GM18508 (cell line): ENCODE measurements around the gene AK9.
"Not testable (repeated sequence)": the region's sequence is repeated elsewhere in the genome, so short reads cannot be mapped to it uniquely, and the experiment has no call there.

Experiments
- ATAC-seq: cut with Tn5 transposase; IDR thresholded peaks from one replicate; pipeline ENCODE4 v1.9.1; 2021; ENCODE audit warnings: moderate number of reproducible peaks; ENCODE audit not compliant: insufficient read depth, unreplicated experiment

Gene AK9

DNA sequence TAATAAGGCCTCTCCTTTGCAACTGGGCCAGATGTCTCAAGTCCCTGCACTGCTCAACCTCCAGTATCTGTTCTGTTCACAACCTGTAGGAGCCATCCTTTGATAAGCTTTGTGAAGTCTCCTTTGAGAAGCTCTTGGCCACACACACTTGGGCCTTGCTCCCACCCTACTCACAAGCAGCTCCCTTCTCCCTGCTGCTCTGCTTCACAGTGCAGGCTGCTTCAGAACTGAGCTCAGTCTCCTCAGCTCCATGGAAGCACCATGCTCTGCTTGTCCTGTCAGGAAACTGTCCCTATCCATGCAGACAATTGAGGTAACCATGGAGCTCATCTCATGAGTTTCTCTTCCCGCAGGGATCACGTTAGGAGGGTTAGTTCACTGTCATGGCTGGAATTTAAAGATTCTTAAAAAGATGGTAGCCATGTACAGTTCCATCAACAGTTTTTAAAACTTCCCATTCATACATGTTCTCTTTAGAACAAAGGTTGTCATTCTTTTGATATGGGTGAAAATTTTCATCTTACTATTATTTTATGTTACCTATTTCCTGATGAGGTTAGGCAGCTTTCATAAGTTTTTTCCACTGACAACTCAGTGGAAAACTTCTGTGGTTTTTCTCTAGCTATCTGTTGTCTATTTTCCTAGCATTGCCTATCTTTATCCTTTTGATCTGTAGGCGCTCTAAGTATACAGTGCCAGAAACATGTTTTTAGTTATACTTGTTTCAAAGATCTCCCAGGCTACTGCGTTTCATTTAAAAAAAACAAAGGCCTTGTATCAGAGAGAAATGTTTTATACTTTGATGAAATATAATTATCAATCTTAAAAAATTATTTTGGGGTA lies 62.6 kb downstream of the AK9 start:
- ATAC-seq = no peak

DNA sequence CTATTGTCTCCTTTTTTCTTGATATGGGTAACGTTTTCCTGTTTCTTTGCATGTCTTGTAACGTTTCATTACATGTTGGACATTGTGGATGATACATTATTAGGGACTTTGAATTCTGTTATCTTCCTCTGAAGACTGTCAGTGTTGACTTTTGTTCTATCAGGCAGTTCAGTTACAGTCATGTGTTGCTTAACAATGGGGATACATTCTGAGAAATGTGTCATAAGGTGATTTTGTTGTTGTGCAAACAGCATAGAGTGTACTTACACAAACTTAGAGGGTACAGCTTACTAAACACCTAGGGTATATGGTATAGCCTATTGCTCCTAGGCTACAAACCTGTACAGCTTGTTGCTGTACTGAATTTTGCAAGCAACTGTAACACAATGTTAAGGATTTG lies 64.7 kb downstream of the AK9 start:
- ATAC-seq = no peak

DNA sequence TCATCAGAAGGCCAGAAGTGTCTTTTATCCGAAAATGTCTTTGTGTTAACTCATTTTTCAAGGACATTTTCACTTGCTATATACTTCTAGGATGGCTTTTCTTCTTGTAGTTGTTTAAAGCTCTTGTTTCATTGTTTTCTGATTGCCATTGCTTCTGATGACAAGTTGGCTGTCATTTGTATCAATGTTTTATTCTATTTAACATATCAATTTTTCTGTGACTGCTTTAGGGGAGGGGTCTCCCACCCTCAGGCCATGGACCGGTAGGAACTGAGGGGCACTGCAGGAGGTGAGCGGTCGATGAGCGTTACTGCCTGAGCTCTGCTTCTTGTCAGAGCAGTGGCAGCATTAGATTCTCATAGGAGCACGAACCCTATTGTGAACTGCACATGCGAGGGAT lies 65.8 kb downstream of the AK9 start:
- no peak for ATAC-seq

DNA sequence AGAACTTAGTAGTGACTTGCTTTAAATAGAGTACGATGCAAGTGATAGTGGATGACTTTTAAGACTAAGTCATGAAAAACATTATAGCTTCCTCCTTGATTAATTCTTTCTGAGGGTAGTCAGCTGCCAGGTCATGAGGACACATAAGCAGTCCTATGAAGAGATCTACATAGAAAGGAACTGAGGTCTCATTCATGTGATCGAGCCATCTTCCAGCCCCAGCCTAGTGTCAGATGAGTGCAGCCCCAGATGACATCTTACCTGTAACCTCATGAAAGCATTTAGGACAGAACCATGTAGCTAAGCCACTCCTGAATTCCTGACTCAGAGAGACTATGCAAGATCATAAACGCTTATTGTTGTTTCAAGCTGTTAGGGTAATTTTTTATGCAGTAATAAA lies 67.7 kb downstream of the AK9 start:
- no peak for ATAC-seq

DNA sequence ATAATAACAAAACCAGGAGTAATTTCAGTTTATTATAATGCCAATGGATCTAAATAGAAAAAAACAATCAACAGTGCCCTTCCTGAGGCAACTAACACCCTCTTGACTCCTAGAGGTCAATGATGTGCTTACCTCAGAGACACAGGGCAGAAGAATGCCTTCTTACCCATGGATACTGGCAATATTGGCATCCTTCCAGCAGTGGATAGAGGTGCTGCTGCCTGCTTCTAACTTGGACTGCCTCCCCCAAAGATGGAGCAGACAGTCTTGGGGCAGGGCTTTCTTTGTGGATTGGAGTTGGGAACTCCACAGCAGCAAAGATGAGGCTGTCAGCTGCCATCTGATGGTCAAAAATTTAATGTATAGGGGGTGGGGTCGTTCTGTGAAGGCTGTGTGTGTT lies 78.7 kb downstream of the AK9 start:
- no peak for ATAC-seq

DNA sequence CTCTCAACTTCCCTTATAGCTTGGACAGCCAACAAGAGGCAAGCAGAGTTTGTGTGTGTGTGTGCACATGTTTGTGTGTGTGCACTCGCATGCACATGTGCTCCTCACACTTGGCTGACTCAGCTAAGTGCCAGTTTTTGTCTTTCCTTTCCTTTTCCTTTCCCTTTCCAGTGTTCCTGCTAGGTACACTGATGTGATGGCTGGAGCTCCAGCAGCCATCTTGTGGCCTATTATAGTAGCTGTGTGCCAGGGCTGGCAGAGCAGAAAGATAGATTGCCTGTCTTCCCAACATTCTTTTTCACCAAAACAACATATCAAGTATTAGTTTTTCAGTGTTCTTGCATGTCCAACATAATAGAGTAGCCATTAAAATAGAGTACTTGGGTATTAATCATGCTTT lies 79.5 kb downstream of the AK9 start:
- no peak for ATAC-seq

DNA sequence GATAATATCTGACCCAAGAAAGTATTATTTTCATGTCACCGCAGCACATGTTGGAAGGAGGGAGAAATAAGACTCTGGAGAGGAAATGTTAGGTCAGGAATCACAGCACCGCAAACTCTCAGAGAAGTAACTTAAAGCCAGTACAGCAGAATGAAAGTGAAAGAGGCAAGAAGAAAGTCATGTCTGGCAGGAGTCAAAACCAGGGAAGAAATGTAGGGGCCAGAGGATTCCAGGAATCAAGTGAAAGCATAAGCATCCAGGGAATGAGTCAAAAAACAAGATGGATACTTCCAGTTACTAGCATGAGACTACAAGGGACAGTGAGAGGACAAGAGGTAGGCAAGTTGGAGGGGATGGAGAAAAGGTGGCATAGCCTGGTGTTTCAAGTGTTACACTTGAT lies 80.4 kb downstream of the AK9 start:
- no peak for ATAC-seq

DNA sequence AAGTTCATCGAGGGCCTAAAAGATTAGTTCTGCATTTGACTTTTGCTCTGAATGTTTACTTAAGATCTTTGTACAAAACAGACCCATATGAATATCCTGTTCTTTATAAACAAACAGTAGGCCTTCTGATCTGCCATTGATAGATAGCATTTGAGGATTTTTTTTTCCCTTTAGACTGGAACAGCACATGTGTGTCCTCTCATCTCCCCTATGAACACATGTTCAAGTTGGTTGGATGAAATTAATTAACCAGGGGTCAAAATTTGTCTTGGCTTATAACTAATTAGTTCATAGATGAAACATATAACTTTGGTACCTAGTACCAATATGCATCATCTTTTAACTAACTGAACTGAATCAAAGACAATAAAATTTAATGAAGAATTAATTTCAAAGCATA lies 81.3 kb downstream of the AK9 start:
- no peak for ATAC-seq

DNA sequence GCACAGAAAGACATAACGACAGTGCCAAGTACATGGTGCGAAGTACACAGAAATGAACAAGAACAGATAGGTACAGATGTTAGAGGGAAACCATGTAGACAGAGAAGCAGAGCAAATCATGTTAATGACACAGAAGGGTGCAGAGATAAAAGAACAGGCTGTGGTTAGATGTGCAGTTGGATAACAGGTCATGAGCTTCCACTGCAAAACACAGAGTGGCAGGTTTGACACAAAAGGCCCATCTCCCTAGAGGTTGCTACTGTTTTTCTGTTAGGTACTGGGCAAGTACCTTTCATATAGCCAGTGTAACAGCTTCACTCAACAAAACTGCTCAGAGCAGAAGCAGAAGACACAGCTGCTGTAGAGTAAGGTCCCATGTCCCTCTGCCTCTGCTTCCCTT lies 84.6 kb downstream of the AK9 start:
- no peak for ATAC-seq

DNA sequence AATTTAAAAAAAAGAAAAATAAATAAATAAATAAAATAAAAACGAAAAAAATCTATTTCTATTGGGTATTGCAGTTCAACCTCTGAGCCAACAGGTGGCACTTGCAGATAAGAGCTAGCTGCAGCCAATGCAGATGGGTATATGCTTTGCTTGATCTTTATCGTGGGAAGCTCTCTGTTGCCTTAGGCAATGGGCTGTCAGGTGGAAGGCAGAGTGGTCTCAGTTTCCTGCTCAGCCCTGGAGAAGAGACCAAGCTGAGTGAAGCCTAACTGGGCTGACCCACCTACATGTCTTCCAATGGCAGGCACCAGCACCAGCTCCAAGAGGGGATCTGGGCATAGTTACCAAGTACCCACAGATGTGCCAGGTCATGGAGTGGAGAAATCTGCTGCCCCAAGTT lies 95.0 kb downstream of the AK9 start:
- ATAC-seq = no peak

DNA sequence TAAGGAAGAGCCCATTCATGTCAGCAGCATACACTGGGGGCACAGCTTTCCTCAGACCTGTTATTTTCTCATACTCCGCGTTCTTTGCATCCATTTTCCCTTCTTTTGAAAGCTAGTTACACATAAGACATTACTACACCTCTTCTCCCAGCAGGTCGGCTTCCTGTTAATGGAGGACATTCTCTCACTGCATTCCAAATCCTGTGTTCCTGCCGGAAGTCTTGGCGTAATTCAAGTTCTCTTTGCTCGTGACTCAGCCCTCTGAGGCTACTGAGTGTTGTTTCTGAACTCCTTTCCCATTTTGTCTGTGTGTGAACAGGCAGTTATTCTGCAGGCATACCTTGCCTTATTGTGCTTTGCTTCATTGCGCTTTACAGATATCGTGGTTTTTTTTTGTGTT lies 110.5 kb downstream of the AK9 start:
- no peak for ATAC-seq

DNA sequence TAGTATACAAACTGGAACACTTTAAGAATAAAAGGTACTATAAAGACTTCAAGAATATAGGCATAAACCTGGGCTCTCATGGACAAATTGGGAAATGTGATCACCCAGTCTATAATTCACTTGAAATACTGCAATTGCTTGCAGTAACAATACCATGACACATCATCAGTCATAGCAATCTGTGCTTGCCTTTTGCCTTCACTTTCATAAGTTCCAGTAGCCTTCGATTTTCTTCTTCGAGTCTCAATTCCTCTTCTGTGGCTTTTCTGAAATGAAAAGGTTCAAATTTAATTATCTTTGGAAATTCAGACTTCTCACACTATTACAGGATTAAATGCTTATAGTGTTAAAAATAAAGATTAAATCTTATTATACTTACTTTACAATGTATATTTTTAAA lies 111.6 kb downstream of the AK9 start:
- ATAC-seq = no peak

DNA sequence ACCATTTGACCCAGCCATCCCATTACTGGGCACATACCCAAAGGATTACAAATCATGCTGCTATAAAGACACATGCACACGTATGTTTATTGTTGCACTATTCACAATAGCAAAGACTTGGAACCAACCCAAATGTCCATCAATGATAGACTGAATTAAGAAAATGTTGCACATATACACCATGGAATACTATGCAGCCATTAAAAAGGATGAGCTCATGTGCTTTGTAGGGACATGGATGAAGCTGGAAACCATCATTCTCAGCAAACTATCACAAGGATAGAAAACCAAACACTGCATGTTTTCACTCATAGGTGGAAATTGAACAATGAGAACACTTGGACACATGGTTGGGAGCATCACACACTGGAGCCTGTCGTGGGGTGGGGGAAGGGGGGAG lies 121.1 kb downstream of the AK9 start:
- not testable (repeated sequence) for ATAC-seq

DNA sequence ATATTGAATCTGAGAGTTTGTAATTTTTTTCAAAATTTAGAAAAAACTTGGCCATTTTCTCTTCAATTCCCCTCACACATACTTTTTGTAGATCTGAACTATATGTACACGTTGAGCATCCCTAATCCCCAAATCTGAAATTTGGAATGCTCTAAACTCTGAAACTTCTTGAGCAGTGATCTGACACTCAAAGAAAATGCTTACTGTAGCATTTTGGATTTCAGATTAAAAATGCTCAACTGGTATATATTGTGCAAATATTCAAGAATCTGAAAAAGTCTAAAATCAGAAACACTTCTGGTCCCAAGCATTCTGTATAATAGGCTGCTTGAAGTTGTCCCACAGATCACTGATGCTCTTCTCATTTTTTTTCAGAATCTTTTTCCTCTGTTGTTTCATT lies 129.2 kb downstream of the AK9 start:
- ATAC-seq = no peak

DNA sequence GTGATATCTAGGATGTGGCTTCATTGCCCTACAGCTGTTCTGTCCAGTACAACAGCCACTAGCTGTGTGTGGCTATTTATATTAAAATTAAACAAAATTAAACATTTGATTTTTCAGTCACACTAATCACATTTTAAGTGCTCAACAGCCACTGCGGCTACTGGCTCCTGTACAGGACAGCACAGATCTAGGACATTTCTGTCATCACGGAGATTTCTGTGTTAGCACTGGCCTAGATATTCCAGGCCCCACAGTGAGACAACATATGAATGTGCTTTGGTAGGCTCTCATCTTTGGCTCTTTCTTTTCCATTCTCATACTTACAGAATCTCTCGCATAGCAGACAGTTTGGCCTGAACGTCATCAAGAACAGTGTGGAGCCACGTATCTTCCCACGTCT lies 159.6 kb downstream of the AK9 start:
- ATAC-seq = no peak

DNA sequence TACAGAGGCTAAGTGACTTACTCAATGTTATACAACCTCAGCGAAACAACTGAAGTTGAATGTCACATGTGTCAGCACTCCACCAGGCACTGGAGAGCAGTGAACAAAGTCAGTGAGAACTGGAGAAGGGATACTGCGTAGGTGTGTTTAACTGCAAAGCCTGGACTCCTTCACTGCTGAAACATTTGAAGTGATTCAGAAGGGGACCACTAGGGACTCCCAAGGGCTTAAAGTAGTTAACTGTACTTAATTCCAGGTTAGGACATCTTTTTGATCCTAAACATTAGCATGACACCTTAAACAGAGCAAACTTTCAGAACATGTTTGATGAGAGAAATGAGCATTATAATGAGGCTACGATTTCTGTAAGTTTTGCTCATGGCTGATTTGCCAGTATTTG lies 163.0 kb downstream of the AK9 start:
- ATAC-seq = no peak

DNA sequence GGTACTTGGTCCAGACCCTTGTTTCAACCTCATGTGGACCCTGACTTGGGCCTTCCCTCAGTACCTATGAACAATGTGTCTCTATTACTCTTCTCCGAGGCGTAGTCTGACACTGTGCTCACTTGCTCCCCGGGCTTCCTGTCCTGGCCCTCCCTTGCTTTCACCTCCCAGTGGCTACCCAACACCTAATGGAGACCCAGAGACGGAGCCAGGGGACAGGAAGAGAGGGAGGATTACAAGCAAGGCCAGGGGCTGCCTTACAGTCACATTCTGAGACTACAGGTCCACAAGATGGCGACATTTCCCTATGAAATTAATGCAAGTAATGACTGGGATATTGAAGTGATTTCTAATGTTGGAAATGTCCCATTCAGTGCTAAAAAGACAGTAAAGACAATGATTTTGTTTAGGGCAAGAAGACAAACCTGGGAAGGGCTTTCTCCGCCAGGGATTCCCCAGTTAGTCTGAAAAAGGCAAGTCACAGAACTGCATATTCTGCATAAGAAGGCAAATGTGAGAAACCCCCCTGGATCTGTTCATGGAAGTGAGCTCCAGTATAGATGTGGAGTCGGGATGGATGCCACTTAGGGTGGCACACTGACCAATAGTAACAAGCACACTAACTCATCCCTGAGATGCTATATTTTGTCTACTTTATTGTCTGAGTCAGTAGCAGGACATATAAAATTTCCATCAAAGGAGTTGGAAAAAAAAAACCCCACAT lies 163.9 kb downstream of the AK9 start:
- ATAC-seq = no peak

DNA sequence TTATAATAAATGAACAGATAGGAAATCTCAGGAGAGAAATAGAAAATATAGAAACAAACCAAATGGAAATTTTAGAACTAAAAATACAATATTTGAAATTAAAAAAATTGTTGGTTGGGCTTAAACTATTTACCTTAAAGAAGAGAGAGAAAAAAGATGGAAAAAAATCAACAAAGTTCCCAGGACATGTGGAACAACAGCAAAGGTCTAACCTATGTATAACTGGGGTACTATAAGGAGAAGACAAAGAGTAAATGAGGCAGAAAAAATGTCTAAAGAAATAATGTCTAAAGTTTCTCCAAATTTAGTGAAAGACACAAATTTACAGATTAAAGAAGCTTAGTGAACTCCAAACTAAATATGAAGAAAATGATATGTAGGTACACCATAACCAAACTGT lies 166.9 kb downstream of the AK9 start:
- ATAC-seq = no peak

DNA sequence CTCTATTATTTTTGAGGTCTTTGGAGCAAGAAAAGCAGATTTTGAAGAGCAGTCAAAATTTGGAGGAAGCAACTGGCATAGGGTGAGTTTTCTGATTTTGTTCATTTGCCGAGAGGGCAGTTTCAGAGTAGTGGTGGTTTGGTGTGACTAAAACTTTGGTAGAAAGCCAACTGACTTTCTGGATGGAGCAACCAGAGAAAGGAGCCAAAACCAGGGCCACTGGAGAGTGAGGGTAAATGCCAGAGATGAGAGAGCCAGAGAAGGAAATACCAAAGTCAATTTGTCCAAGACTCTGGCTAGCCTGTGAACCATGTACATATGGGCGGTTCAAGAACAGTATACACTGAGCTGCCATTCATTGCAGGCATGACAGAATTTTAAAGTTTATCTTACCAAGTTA lies 167.5 kb downstream of the AK9 start:
- no peak for ATAC-seq

DNA sequence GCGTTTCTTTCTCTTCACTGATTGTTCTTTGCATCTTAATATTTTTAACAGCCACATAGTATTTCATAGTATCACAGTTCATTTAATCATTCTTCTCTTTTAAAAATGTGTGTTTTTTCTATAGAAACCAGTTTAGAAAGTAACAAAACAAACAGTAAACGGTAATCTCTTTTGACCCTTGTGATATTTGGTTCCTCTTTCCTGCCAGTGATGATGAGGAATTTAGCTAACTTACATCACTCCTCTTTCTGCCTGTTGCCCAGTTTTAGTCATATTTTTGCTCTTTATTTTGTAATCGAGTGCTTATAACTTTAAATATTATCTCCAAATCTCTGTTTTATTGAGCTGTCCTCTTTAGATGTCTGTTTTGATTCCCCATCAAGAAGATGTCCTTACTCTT lies 169.9 kb downstream of the AK9 start:
- no peak for ATAC-seq

DNA sequence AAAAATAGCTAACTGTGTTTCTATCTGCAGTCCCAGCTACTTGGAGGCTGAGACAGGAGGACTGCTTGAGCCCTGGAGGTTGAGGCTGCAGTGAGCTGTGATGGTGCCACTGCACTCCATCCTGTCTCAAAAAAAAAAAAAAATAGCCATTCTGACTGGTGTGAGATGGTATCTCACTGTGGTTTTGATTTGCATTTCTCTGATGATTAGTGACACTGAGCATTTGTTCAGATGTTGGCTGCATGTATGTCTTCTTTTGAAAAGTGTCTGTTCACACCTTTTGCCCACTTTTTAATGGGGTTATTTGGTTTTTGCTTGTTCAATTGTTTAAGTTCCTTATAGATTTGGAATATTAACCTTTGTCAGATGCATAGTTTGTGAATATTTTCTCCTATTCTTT lies 171.4 kb downstream of the AK9 start:
- not testable (repeated sequence) for ATAC-seq

DNA sequence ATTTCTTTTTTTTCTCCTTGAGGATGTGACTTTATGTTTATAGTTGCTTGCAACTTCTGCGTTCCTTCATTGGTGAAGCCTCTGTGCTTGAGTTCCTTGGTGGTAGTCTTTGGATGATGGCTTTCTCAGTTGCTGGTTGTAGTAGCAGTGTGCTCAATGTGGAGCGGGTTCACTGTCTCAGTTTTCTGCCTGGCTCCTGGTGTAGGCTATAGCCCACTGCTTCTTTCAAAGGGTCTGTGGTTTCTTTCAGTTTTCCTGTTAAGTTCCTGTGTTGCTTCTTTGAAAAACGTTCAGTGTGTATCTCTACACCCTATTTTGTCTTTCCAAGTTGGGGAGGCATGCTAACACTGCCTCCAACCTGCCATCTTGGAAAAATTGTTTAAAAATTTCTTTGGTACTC lies 174.1 kb downstream of the AK9 start:
- ATAC-seq = no peak
